Fibroblast of skin of abdomen (primary cell): ENCODE measurements around the gene ZNF488.

Experiments used
- DNase-seq: peaks from one replicate; pipeline ENCODE4 v3.0.0-alpha.2; 2013

ZNF488 gene

GRCh38 chr10:47381427-47382379 is 2.4 kb downstream of the ZNF488 start:
- no peak for DNase-seq

GRCh38 chr10:47381103-47381395 is 3.0 kb downstream of the ZNF488 start:
- DNase-seq, result no peak

GRCh38 chr10:47380341-47381102 is 3.6 kb downstream of the ZNF488 start:
- DNase-seq, result no peak

GRCh38 chr10:47379901-47380300 is 4.2 kb downstream of the ZNF488 start:
- no peak for DNase-seq

GRCh38 chr10:47379445-47379785 is 4.7 kb downstream of the ZNF488 start:
- no peak for DNase-seq

GRCh38 chr10:47378606-47379444 is 5.3 kb downstream of the ZNF488 start:
- no peak for DNase-seq

- DNase-seq, result no peak
Observed at GRCh38 chr10:47378183-47378510, 5.9 kb downstream of the ZNF488 start.

GRCh38 chr10:47376522-47377220 is 7.4 kb downstream of the ZNF488 start:
- no peak for DNase-seq

GRCh38 chr10:47374611-47375536 is 9.2 kb downstream of the ZNF488 start:
- DNase-seq, result peak; percentile 42

GRCh38 chr10:47372726-47373125 is 11.4 kb downstream of the ZNF488 start:
- DNase-seq, result no peak

- no peak for DNase-seq
Observed at GRCh38 chr10:47371629-47372485, 12.2 kb downstream of the ZNF488 start.

GRCh38 chr10:47370878-47371277 is 13.2 kb downstream of the ZNF488 start:
- no peak for DNase-seq

- no peak for DNase-seq
Observed at GRCh38 chr10:47370015-47370767, 13.9 kb downstream of the ZNF488 start.

GRCh38 chr10:47369251-47369894 is 14.7 kb downstream of the ZNF488 start:
- no peak for DNase-seq

- no peak for DNase-seq
Observed at GRCh38 chr10:47368431-47369180, 15.5 kb downstream of the ZNF488 start.

GRCh38 chr10:47367646-47368045 is 16.4 kb downstream of the ZNF488 start:
- DNase-seq, result no peak

- no peak for DNase-seq
Observed at GRCh38 chr10:47366731-47367460, 17.2 kb downstream of the ZNF488 start.
